H1 (cell line): ENCODE results near the gene GFOD1. TPM values are rescaled to one million over a fixed set of nuclear protein-coding genes. Genes with fewer than 3 reads are reported as not detected.

ENCODE experiments used
- CTCF ChIA-PET: fragments of 300-600 bp; sonication (Branson Sonifier 250); formaldehyde crosslinking; loops from one replicate; lab custom pipeline; 2021; ENCODE audit not compliant: partially characterized antibody; lab: Charles Lee
- POLR2A ChIA-PET: fragments of 300-600 bp; sonication (Branson Sonifier 250); formaldehyde crosslinking; loops from one replicate; lab custom pipeline; 2021; ENCODE audit warnings: inconsistent platforms; ENCODE audit not compliant: partially characterized antibody; lab: Charles Lee
- DNase-seq, 2 experiments: peaks; one replicate each; pipeline versions ENCODE4 v3.0.0 to v3.0.0-alpha.2; 2010 to 2022; ENCODE audit warnings: low spot score in 2 of 2, low read depth in 1 of 2, mixed read lengths in 1 of 2
- FAIRE-seq: peaks from 2 replicates; lab custom pipeline; 2011; peaks lifted over from hg19 to GRCh38; lab: Jason Lieb, UNC
- H2AFZ ChIP-seq: 2 replicates; pipeline ENCODE4 v1.8.1; 2012; ENCODE audit warnings: low read length, inconsistent platforms
- H2AK5ac ChIP-seq: 2 replicates; pipeline ENCODE4 v1.6.1; 2013; ENCODE audit warnings: low read depth, low read length
- H2BK120ac ChIP-seq: replicated peaks from 2 replicates; pipeline ENCODE3; 2013; ENCODE audit warnings: low read depth, low read length, inconsistent platforms
- H2BK12ac ChIP-seq: 2 replicates; pipeline ENCODE4 v1.6.1; 2013; ENCODE audit warnings: low read depth, low read length
- H2BK15ac ChIP-seq: 2 replicates; pipeline ENCODE4 v1.6.1; 2013; ENCODE audit warnings: low read length
- H2BK20ac ChIP-seq: 2 replicates; pipeline ENCODE4 v1.6.1; 2013; ENCODE audit warnings: low read length
- H2BK5ac ChIP-seq: 2 replicates; pipeline ENCODE4 v1.6.1; 2013; ENCODE audit warnings: low read depth, low read length
- H3K14ac ChIP-seq: 2 replicates; pipeline ENCODE4 v1.6.1; 2013; ENCODE audit warnings: inconsistent platforms; ENCODE audit not compliant: insufficient read length
- H3K18ac ChIP-seq: 2 replicates; pipeline ENCODE4 v1.6.1; 2013; ENCODE audit warnings: low read length; ENCODE audit errors: extremely low read depth
- H3K23ac ChIP-seq: 2 replicates; pipeline ENCODE4 v1.6.1; 2013; ENCODE audit warnings: inconsistent platforms; ENCODE audit not compliant: insufficient read length
- H3K23me2 ChIP-seq: 2 replicates; pipeline ENCODE4 v1.6.1; 2013; ENCODE audit warnings: low read depth, low read length
- H3K27ac ChIP-seq: 2 replicates; pipeline ENCODE4 v1.6.1; 2011; ENCODE audit warnings: low read depth, low read length, inconsistent platforms
- H3K27me3 ChIP-seq, 4 experiments: replicated peaks in 1 of 4; 1 replicate in 1 of 4; 2 replicates in 3 of 4; pipeline versions ENCODE4 v1.6.1 to v1.8.1; 2011 to 2013; ENCODE audit warnings: low read length in 3 of 4, mild to moderate bottlenecking in 3 of 4, inconsistent platforms in 2 of 4, mixed read lengths in 2 of 4, moderate library complexity in 1 of 4; ENCODE audit not compliant: control insufficient read depth in 3 of 4, insufficient read depth in 3 of 4; ENCODE audit errors: extremely low read depth in 1 of 4
- H3K36me3 ChIP-seq, 4 experiments: 2 replicates each; pipeline versions ENCODE4 v1.6.1 to v1.8.1; 2011 to 2013; ENCODE audit warnings: mild to moderate bottlenecking in 4 of 4, low read length in 3 of 4, moderate library complexity in 2 of 4, control low read depth in 1 of 4, inconsistent platforms in 1 of 4; ENCODE audit not compliant: insufficient read depth in 4 of 4, control insufficient read depth in 2 of 4
- H3K4ac ChIP-seq: replicated peaks from 2 replicates; pipeline ENCODE3; 2013; ENCODE audit warnings: low read length, low read depth, mixed read lengths, inconsistent platforms; ENCODE audit not compliant: insufficient read length
- H3K4me1 ChIP-seq, 4 experiments: replicated peaks in 1 of 4; 1 replicate in 1 of 4; 2 replicates in 3 of 4; pipeline versions ENCODE4 v1.6.1 to v1.8.1; 2011 to 2013; ENCODE audit warnings: low read length in 3 of 4, inconsistent platforms in 2 of 4, mixed read lengths in 1 of 4; ENCODE audit not compliant: insufficient read depth in 4 of 4, control insufficient read depth in 3 of 4
- H3K4me2 ChIP-seq, 2 experiments: 2 replicates each; pipeline versions ENCODE4 v1.6.1 to v1.8.1; 2011 to 2013; ENCODE audit warnings: low read depth in 2 of 2, low read length in 2 of 2, control low read depth in 1 of 2, inconsistent platforms in 1 of 2, mild to moderate bottlenecking in 1 of 2; ENCODE audit not compliant: insufficient read depth in 1 of 2
- H3K4me3 ChIP-seq, 4 experiments: fragments of 200-600, 300-600 bp in 1 of 4; sonication (generic), shearing (Covaris generic), sonication (Bioruptor Twin) in 1 of 4; 2 replicates each; pipeline versions ENCODE4 v1.5.1 to v1.8.1; 2011 to 2016; ENCODE audit warnings: low read length in 4 of 4, low read depth in 3 of 4, control low read depth in 2 of 4, inconsistent platforms in 2 of 4, mild to moderate bottlenecking in 2 of 4, mixed read lengths in 1 of 4, moderate library complexity in 1 of 4; ENCODE audit not compliant: insufficient read depth in 2 of 4; ENCODE audit errors: extremely low read depth in 1 of 4
- H3K56ac ChIP-seq: replicated peaks from 2 replicates; pipeline ENCODE3; 2013; ENCODE audit warnings: low read depth, mild to moderate bottlenecking, mixed read lengths, low read length, inconsistent platforms; ENCODE audit not compliant: insufficient read length
- H3K79me1 ChIP-seq: 2 replicates; pipeline ENCODE4 v1.6.1; 2013; ENCODE audit warnings: low read depth, low read length, control low read depth
- H3K79me2 ChIP-seq, 2 experiments: 2 replicates each; pipeline versions ENCODE4 v1.6.1 to v1.8.1; 2012 to 2013; ENCODE audit warnings: low read length in 2 of 2, mild to moderate bottlenecking in 2 of 2, inconsistent platforms in 1 of 2; ENCODE audit not compliant: insufficient read depth in 2 of 2, control insufficient read depth in 1 of 2
- H3K9ac ChIP-seq, 4 experiments: replicated peaks in 1 of 4; 1 replicate in 1 of 4; 2 replicates in 3 of 4; pipeline versions ENCODE4 v1.6.1 to v1.8.1; 2011 to 2013; ENCODE audit warnings: low read depth in 3 of 4, low read length in 3 of 4, control low read depth in 2 of 4, mild to moderate bottlenecking in 2 of 4, moderate library complexity in 2 of 4, inconsistent platforms in 1 of 4; ENCODE audit errors: extremely low read depth in 1 of 4
- H3K9me3 ChIP-seq, 2 experiments: 2 replicates each; pipeline versions ENCODE4 v1.6.1 to v1.8.1; 2012 to 2013; ENCODE audit warnings: mild to moderate bottlenecking in 2 of 2, moderate library complexity in 2 of 2, control low read depth in 1 of 2, inconsistent platforms in 1 of 2, low read depth in 1 of 2, low read length in 1 of 2, mixed read lengths in 1 of 2; ENCODE audit not compliant: insufficient read depth in 2 of 2
- H4K20me1 ChIP-seq, 2 experiments: replicated peaks in 1 of 2; 2 replicates each; pipeline versions ENCODE3 to v1.8.1; 2011 to 2013; ENCODE audit warnings: inconsistent platforms in 2 of 2, low read length in 2 of 2, mild to moderate bottlenecking in 1 of 2; ENCODE audit not compliant: insufficient read depth in 2 of 2, control insufficient read depth in 1 of 2
- H4K5ac ChIP-seq: 2 replicates; pipeline ENCODE4 v1.6.1; 2013; ENCODE audit warnings: low read length, low read depth, mixed read lengths, inconsistent platforms; ENCODE audit not compliant: insufficient read length
- H4K8ac ChIP-seq: 2 replicates; pipeline ENCODE4 v1.8.0; 2013; ENCODE audit warnings: mild to moderate bottlenecking, moderate library complexity, low read length, inconsistent platforms; ENCODE audit not compliant: insufficient read depth; ENCODE audit errors: extremely low read depth
- H4K91ac ChIP-seq: replicated peaks from 2 replicates; pipeline ENCODE3; 2013; ENCODE audit warnings: low read length, mixed read lengths, inconsistent platforms; ENCODE audit not compliant: insufficient read length
- ASH2L ChIP-seq: fragments of 200-600, 300-600 bp; sonication (generic); IDR thresholded peaks from one replicate; pipeline ENCODE4 v1.7.1; 2017; ENCODE audit warnings: low read length
- BACH1 ChIP-seq: IDR thresholded peaks from 2 replicates; pipeline ENCODE4 v1.6.1; 2012; ENCODE audit warnings: low read length, improper control_type of control experiment
- EGR1 ChIP-seq: IDR thresholded peaks from 2 replicates; pipeline ENCODE4 v1.6.1; 2011; ENCODE audit warnings: low read depth, low read length, borderline replicate concordance
- JUN ChIP-seq: IDR thresholded peaks from 2 replicates; pipeline ENCODE4 v1.6.1; 2011; ENCODE audit warnings: low read depth, mild to moderate bottlenecking, improper control_type of control experiment, low read length
- KDM4A ChIP-seq: IDR thresholded peaks from one replicate; pipeline ENCODE4 v1.7.1; 2012; ENCODE audit warnings: low read depth, mild to moderate bottlenecking, moderate library complexity, low read length, inconsistent platforms; ENCODE audit not compliant: severe bottlenecking
- POLR2A ChIP-seq, 2 experiments: IDR thresholded peaks; 1 replicate in 1 of 2; 2 replicates in 1 of 2; pipeline ENCODE4 v1.6.1; 2011; ENCODE audit warnings: low read depth in 2 of 2, low read length in 2 of 2, mild to moderate bottlenecking in 2 of 2; ENCODE audit errors: control extremely low read depth in 1 of 2
- RBBP5 ChIP-seq: IDR thresholded peaks from 2 replicates; pipeline ENCODE4 v1.7.1; 2012; ENCODE audit warnings: low read depth, mild to moderate bottlenecking, inconsistent platforms, low read length, moderate library complexity, borderline replicate concordance
- SAP30 ChIP-seq: fragments of 300-600 bp; sonication (generic); IDR thresholded peaks from 2 replicates; pipeline ENCODE4 v1.7.1; 2012; ENCODE audit warnings: low read length, moderate library complexity, mild to moderate bottlenecking, inconsistent platforms; ENCODE audit not compliant: insufficient read depth, insufficient replicate concordance
- SIN3A ChIP-seq, 2 experiments: IDR thresholded peaks in 1 of 2; conservative IDR thresholded peaks in 1 of 2; 2 replicates each; pipeline ENCODE4 v1.6.1; 2011 to 2012; ENCODE audit warnings: low read length in 2 of 2, improper control_type of control experiment in 1 of 2, low read depth in 1 of 2, mild to moderate bottlenecking in 1 of 2
- YY1 ChIP-seq: IDR thresholded peaks from 2 replicates; pipeline ENCODE4 v1.6.1; 2011; ENCODE audit warnings: low read depth, mild to moderate bottlenecking, low read length
- WGBS, 2 experiments: shearing (Covaris generic) in 1 of 2; methylation state at CpG; one replicate each; pipeline versions ENCODE4 v1.1.6 to v1.1.7; 2013 to 2015; ENCODE audit warnings: low lambda C conversion rate in 2 of 2, mixed read lengths in 2 of 2, inconsistent platforms in 1 of 2, low coverage in 1 of 2, missing lambda C conversion rate in 1 of 2; ENCODE audit not compliant: insufficient replicate concordance in 2 of 2, insufficient coverage in 1 of 2, insufficient read length in 1 of 2; ENCODE audit errors: extremely low coverage in 1 of 2, missing lambda C conversion rate in 1 of 2; 5-methylcytosine and 5-hydroxymethylcytosine counted together
- polyA plus RNA-seq, 7 experiments: library from polyadenylated mRNA; depleted of rRNA in 3 of 7; stranded (reverse) in 5 of 7; unstranded in 2 of 7; fragments of >200 nt in 5 of 7; fragments of 200-250 nt in 2 of 7; gene quantifications; 1 replicate in 5 of 7; 2 replicates in 1 of 7; 4 replicates in 1 of 7; pipeline versions ENCODE4 v1.2.1 to v1.2.3, GENCODE V29; 2011 to 2013; ENCODE audit warnings: missing spikeins in 2 of 7, mixed read lengths in 2 of 7
- total RNA-seq: library from RNA; stranded (reverse); fragmentation: NEBNext Ultra II Directional; extraction: Animal tissue kit (Norgen Biotek cat#: 25700); gene quantifications from 2 replicates; pipeline ENCODE4 v1.2.1, GENCODE V29; 2021

GFOD1 gene
- total and polyA plus RNA-seq, 2 of the 8 experiments (the other 6 are each of a cell fraction or from before 2014, with no cell fraction given), result 2.5 to 8.8 TPM

DNA sequence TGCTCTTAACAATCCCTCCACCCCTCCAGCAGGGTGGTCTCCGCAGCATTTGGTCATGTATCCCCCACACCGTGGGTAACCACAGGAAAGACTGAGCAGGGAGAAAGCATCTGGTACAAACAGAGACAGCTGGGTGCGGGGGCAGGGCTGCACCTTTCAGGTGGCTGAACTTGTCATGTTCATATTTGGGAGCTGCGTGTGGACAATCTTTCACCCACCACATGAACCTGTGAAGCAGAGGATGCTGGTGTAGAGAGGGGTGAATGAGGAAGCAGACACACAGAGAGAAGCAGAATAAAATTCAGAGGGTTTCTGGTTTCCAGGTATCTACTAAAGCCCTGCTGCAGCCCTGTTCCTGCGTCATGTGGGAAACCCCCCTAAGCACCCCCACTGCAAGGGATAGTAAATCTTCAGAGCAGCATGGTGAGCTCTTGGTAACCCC, 8.9 kb downstream of the GFOD1 start:
- Histone ChIP-seq H3K4me2 (no peak overlapping the region), H4K91ac (no peak overlapping the region), H3K4me1 (peaks cover 0 to 4% (median 0%) of the 10 kb centered on the region in 4 experiments; a peak in 2 of 7 replicates), H3K79me1 (peaks cover 3% of the 10 kb centered on the region; the same call in 1 of the 2 replicates), H3K9me3 (no peaks in the 10 kb centered on the region), H3K23me2 (no peaks in the 10 kb centered on the region), H2BK12ac (no peak overlapping the region), H4K5ac (no peak overlapping the region), H4K8ac (no peak overlapping the region), H3K56ac (no peak overlapping the region), H3K27ac (no peak overlapping the region), H2AFZ (no peak overlapping the region), H3K14ac (no peak overlapping the region), H3K23ac (no peak overlapping the region), H4K20me1 (peaks cover 0 to 2% of the 10 kb centered on the region in 2 experiments), H2BK15ac (no peak overlapping the region), H2BK120ac (no peak overlapping the region), H3K18ac (no peak overlapping the region), H2AK5ac (no peak overlapping the region), H3K27me3 (peaks cover 0 to 5% (median 2%) of the 10 kb centered on the region in 4 experiments; a peak in 3 of 7 replicates), H3K36me3 (no peaks in the 10 kb centered on the region; a peak in 1 of 8 replicates), H3K9ac (no peak overlapping the region), H3K4me3 (no peak overlapping the region), H3K4ac (no peak overlapping the region), H2BK5ac (no peak overlapping the region), H3K79me2 (peaks cover 0 to 7% of the 10 kb centered on the region in 2 experiments; a peak in 2 of 4 replicates), H2BK20ac (no peak overlapping the region)
- FAIRE-seq (no peak), DNase-seq (no peak)
- CTCF ChIA-PET, result interaction anchor here (0.6 to 1.6 kb wide), 5 partner anchors 29 to 97 kb away, joined by 3 to 5 read pairs (median 4); partner anchors contain the start of gene SIRT5
- WGBS, 2 experiments, result 80% methylated on average over 5 of the region's 5 CpGs; no CpG with 5 or more reads in 1 of the 2 experiments
- TF ChIP-seq EGR1 (no peak), POLR2A (IDR thresholded peaks at IDR 0.05; ENCODE audit: control extremely low read depth in 1 of 2, low read depth in 2 of 2, low read length in 2 of 2) (no peak), YY1 (no peak), BACH1 (no peak), SIN3A (conservative IDR thresholded peaks at IDR 0.05 in 1 of 2, IDR thresholded peaks at IDR 0.05 in 1 of 2; ENCODE audit: low read depth in 1 of 2, low read length in 2 of 2) (no peak), SAP30 (no peak), JUN (no peak), ASH2L (no peak), KDM4A (no peak), RBBP5 (no peak)
- POLR2A ChIA-PET, result interaction anchor here (0.6 to 1.0 kb wide), 3 partner anchors 10 to 57 kb away, joined by 3 read pairs; no protein-coding TSS in a partner anchor
